Stimulated activated CD8-positive, alpha-beta memory T cell treated with anti-CD3 and anti-CD28 coated beads, Interleukin-12 subunit alpha, Interleukin-12 subunit beta, amount 100 ng/mL, for 24 hours (primary cell): ENCODE data around the gene RPL18.
"Not testable (repeated sequence)": the region's sequence is repeated elsewhere in the genome, so short reads cannot be mapped to it uniquely, and the experiment has no call there.

ENCODE experiments used
- DNase-seq: peaks from one replicate; pipeline ENCODE4 v3.0.0-alpha.2; 2020; ENCODE audit errors: extremely low read depth

The RPL18 gene

GRCh38 chr19:48588670-48589401 is 30.1 kb downstream of the RPL18 start:
- peak; percentile 66 for DNase-seq

GRCh38 chr19:48587387-48587786 is 31.6 kb downstream of the RPL18 start:
- no peak for DNase-seq

- no peak for DNase-seq
Measured at GRCh38 chr19:48582168-48582567, 36.8 kb downstream of the RPL18 start.

GRCh38 chr19:48578891-48579290 is 40.1 kb downstream of the RPL18 start:
- DNase-seq = no peak

GRCh38 chr19:48577908-48578307 is 41.1 kb downstream of the RPL18 start:
- not testable (repeated sequence) for DNase-seq

- DNase-seq = no peak
Measured at GRCh38 chr19:48575931-48576622, 42.9 kb downstream of the RPL18 start.

GRCh38 chr19:48573163-48573505 is 45.8 kb downstream of the RPL18 start:
- DNase-seq = no peak

GRCh38 chr19:48571378-48572162 is 47.4 kb downstream of the RPL18 start:
- no peak for DNase-seq

- DNase-seq = no peak
Measured at GRCh38 chr19:48569814-48570213, 49.2 kb downstream of the RPL18 start.

GRCh38 chr19:48568345-48568886 is 50.6 kb downstream of the RPL18 start:
- no peak for DNase-seq
